Coronary artery (tissue), 2 donors: Measurements from ENCODE around the gene CEP57.
"Not testable (repeated sequence)": the region's sequence is repeated elsewhere in the genome, so short reads cannot be mapped to it uniquely, and the experiment has no call there.

Source experiments
- DNase-seq: peaks from one replicate; pipeline ENCODE4 v3.0.0-alpha.2; 2017; ENCODE audit warnings: low spot score
- H3K27ac ChIP-seq, 2 donors: fragments of 200-600 bp; sonication (generic); one replicate each; pipeline ENCODE4 v1.5.1; 2016 to 2019
- H3K4me3 ChIP-seq: fragments of 200-600 bp; sonication (generic); 2 replicates; pipeline ENCODE4 v1.5.1; 2016; ENCODE audit warnings: mild to moderate bottlenecking, moderate library complexity
- TF ChIP-seq, protein P1 (sequence below): fragments of 200-600 bp; sonication (generic); IDR thresholded peaks from one replicate; pipeline ENCODE4 v1.5.1; 2019; ENCODE audit warnings: antibody characterized with exemption

Gene CEP57

GRCh38 chr11:95863486-95864140, 73.3 kb downstream of the CEP57 start:
- Histone ChIP-seq H3K27ac (no peak overlapping the region), H3K4me3 (no peak overlapping the region)
- TF ChIP-seq, protein P1, sequence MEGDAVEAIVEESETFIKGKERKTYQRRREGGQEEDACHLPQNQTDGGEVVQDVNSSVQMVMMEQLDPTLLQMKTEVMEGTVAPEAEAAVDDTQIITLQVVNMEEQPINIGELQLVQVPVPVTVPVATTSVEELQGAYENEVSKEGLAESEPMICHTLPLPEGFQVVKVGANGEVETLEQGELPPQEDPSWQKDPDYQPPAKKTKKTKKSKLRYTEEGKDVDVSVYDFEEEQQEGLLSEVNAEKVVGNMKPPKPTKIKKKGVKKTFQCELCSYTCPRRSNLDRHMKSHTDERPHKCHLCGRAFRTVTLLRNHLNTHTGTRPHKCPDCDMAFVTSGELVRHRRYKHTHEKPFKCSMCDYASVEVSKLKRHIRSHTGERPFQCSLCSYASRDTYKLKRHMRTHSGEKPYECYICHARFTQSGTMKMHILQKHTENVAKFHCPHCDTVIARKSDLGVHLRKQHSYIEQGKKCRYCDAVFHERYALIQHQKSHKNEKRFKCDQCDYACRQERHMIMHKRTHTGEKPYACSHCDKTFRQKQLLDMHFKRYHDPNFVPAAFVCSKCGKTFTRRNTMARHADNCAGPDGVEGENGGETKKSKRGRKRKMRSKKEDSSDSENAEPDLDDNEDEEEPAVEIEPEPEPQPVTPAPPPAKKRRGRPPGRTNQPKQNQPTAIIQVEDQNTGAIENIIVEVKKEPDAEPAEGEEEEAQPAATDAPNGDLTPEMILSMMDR: no peak
- DNase-seq: no peak

DNA sequence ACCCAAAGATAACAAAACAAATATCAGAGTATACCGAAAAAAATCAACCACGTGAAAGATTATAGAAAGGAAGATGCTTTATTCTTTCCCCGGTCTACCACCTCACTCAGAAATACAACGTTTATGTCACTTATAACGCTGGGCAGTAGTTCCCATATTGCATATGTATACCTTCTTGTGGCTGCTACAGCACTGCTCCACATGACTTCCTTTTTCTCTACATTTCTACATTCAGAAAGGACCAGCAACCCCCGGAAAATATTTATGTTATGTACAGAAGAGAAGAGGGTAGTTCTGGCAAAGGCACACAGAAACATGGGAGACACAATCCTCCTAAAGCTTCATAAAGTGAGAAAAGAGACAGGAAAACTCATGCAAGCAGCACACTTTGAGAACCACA, 76.8 kb downstream of the CEP57 start:
- no peak for DNase-seq
- no peak overlapping the region for H3K27ac ChIP-seq
- H3K4me3 ChIP-seq: no peak overlapping the region
- TF ChIP-seq, protein P1: no peak

GRCh38 chr11:95870877-95871276, 80.6 kb downstream of the CEP57 start:
- DNase-seq, H3K27ac ChIP-seq, H3K4me3 ChIP-seq: not testable (repeated sequence)

GRCh38 chr11:95877291-95877690, 87.0 kb downstream of the CEP57 start:
- DNase-seq: no peak
- Histone ChIP-seq H3K4me3 (no peak overlapping the region), H3K27ac (peak overlapping the region in 1 of 2 donors; percentile 23)
- TF ChIP-seq, protein P1: no peak
